OCI-LY7 (cell line): ENCODE data around the gene DACT2.

Experiments
- CTCF ChIP-seq: fragments of 200-600 bp; sonication (generic); conservative IDR thresholded peaks from 2 replicates; pipeline ENCODE4 v1.5.1; 2014; ENCODE audit warnings: mild to moderate bottlenecking, antibody characterized with exemption, low read length, moderate library complexity, mixed read lengths
- EZH2phosphoT487 ChIP-seq: fragments of 200-600 bp; sonication (generic); IDR thresholded peaks from 2 replicates; pipeline ENCODE4 v1.6.1; 2018; ENCODE audit warnings: low read depth, borderline replicate concordance, mild to moderate bottlenecking, mixed run types, antibody characterized with exemption, low read length, moderate library complexity, mixed read lengths

- TF ChIP-seq CTCF (no peak), EZH2phosphoT487 (no peak)
Measured at GRCh38 chr6:168273441-168274036, 46.0 kb downstream of the DACT2 start.
